T-helper 2 cell treated with Interferon-gamma antibody and Interleukin-4, amounts not matched to agents 100 ng/mL and 5 ng/mL, for 36 hours (primary cell): ENCODE data around the gene CHIA. TPM values are rescaled to one million over a fixed set of nuclear protein-coding genes. Genes with fewer than 3 reads are reported as not detected.
"Not testable (repeated sequence)": the region's sequence is repeated elsewhere in the genome, so short reads cannot be mapped to it uniquely, and the experiment has no call there.

Experiments used
- intact Hi-C: fragments of 100-400 bp; cut with micrococcal nuclease; formaldehyde crosslinking; loops from one replicate; pipeline ENCODE4 v1.15.1; 2023
- total RNA-seq: library from RNA; stranded (reverse); gene quantifications from 2 replicates; pipeline ENCODE4 v1.2.3, GENCODE V29; 2022

The CHIA gene
- total RNA-seq, 1 donor from 2014 or later = not detected

DNA sequence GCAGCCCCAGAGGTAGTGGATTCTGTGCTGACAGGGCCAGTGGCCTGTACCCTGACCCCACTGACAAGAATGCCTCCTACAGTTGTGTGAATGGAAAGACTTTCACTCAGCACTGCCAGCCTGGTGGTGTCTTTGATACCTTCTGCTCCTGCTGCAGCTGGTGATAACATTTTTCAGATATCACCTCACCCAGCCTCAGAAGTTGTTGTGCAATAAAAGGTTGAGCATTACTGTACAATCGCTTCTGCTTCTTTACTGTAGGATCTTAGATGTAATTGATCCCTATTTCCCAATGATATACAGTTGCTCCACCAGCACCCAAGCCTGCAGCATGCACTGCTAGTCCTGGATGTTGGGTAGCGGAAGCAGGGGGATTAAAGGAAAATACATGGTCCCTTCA is 4.8 kb upstream of the CHIA start:
- intact Hi-C loops = no loop called here

DNA sequence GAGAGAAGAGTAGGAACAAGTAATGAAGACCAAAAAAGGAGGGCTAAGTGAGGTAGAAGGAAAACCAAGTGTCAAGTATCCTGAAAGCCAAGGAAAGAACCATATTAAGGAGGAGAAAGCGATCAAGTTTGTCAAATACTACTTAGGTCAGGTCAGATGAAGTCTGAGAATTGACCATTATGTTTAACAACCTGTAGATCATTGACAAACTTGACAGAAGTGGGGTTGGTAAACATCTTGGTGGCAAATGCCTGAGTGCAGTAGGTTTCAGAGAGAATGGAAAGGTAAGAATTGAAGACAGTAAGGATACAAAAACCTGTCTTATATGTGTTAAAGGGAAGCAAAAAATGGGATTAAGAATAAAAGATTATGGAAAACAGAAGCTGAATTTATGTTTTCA is 3.7 kb upstream of the CHIA start:
- intact Hi-C loops = no loop called here

DNA sequence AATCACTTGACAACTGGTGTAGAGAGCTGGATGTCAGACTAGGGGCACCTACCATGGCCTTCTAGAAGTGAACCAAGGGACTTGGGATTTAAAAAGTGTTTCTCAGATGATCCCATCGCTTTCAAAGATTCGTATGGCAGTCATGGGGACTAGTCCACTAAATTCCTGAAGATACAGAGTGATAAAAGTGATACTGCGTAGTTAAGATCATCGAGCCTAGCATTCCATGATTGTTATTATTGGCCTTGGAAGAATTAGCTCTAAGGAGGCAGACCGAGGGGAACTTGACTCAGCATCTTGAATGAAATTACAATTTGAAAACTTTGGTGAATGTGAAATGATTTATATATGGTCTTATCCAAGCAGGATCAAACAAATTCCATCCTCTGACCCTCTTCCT is 1.3 kb upstream of the CHIA start:
- intact Hi-C loops = no loop called here

DNA sequence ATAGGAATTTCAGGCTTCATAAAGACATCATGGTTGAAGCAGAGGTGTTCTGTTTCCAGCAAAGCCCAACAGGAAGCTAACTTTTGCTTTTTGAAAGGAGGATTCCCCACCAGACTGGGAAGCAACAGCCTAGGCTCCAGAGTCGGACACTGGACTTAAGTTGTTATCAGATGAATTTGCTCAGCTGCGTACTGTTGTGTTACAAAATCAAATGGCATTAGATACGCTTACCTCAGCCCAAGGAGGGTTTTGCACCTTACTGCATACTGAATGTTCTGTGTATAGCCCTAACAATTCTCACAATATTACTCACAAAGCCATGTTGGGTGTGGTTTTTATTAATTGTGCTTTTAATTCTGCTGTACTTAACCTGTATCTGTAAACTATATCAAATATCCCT is 547 bp upstream of the CHIA start:
- intact Hi-C loops = no loop called here

DNA sequence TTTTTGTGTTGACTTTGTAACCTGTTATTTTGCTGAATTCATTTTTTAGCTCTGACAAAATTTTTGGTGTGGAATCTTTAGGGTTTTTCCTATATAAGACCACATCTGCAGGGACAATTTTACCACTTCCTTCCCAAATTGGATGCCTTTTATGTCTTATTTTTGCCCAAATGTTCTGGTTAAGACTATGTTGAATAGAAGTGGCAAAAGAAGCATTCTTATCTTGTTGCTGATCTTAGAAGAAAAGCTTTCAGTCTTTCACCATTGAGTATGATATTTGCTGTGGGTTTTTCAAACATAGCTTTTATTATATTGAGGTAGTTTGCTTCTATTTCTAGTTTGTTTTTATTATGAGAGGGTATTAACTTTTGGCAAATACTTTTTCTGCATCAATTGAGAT is 3.7 kb downstream of the CHIA start:
- intact Hi-C loops = no loop called here

DNA sequence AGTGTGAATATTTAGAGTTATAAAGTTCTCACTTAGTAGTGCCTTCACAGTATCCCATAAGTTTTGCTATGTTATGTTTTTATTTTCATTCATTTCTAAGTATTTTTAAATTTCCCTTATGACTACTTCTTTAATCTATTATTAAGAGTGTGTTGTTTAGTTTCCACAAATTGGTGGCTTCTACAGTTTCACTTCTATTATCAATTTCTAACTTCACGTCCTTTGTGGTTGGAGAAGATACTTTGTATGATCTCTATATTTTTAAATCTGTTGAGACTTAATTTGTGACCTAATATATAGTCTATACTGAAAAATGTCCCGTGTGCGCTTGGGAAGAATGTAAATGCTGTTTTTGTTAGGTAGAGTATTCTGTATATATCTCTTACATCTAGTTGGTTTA is 11.7 kb downstream of the CHIA start:
- intact Hi-C loops = no loop called here

DNA sequence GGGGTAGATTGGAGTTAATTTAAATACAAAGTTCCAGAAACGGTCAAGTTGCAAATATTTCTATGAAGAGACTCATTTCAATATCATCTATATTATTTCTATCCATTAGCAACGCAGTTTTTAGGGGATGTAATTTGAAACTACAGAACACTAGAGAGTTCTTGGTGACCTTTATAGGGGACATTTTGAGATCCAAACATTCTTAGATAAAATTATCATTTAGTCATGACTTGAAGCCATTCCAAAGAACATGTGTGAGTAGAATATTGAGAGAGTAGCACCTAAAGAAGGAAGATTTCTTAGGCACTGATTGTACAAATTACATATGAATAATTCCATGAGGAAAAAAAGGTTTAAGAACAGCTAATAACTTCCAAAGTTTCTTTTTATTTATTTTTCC is 19.0 kb downstream of the CHIA start:
- intact Hi-C loops = no loop called here

DNA sequence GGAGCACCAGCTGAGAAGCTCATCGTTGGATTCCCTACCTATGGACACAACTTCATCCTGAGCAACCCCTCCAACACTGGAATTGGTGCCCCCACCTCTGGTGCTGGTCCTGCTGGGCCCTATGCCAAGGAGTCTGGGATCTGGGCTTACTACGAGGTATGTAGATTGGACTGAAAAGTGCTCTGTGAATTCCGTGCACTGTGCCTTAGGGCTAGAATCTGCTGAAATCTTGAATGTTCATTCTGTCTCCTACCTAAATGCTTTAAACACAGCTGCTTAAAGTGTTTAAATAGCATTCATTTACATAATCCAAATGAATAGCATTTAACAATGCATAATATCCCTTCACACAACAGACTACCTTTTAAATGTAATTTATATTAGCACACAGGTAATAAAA is 27.9 kb downstream of the CHIA start:
- intact Hi-C loops = no loop called here

DNA sequence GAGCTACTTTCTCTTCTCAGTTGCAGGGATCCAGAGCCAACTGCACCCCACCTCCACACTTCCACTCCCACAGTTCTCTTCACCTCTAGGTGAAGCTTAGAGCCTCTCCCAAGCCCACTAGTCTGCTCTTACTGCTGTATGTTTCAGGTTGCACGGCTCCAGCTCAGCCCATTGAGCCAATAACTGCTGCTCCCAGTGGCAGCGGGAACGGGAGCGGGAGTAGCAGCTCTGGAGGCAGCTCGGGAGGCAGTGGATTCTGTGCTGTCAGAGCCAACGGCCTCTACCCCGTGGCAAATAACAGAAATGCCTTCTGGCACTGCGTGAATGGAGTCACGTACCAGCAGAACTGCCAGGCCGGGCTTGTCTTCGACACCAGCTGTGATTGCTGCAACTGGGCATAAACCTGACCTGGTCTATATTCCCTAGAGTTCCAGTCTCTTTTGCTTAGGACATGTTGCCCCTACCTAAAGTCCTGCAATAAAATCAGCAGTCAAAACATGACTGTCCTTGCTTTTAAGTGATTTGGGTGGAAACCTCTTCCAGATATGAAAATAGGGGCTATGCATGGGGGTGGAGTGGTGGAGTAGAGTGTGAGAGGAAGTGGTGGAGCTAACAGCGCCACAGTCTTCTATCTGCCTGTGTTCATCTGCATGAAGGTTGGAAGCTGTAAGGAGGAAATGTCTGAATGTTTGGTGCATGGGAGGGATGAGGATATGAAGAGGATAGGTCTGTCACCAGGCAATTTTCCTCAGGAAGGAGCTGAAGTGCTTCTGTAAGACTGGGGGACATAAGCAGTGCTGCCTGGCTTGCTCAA is 29.6 kb downstream of the CHIA start:
- intact Hi-C loops = no loop called here

DNA sequence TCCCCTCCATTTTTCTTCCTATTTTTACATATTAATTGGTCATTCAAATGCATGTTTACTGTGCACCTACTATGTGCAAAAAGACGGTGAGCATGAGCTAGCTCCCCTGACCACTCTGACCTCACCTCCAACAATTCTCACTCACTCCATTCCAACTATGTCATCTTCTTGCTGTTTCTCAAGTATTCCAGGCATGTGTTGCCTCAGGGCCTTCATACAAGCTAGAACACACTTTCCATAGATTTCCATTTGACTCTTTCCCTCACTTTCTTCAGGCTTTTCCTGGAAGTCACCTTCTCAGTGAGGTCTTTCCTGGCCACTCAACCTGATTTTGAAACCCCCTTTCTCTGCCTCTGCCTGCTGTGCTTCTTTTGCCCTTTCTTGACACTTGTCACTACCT is 32.6 kb downstream of the CHIA start:
- intact Hi-C loops = no loop called here

DNA sequence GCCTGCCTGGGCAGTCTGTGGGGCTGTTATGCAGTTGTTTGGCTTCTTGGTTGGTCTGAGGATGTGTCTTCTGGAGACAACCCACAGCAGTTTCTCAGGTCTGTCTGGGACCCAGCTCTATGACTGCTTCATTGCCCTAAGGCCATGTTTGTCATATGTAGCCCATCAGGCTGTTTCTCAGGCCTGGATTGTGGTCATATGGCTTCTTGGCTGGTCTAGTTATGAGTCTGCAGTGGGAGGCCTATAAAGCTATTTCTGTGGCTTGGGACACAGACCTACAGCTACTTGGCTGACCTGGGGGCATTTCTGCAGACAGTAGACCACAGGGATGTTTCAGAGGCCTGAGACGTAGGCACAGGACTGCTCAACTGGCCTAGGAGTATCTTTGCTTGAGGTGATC is 41.5 kb downstream of the CHIA start:
- intact Hi-C loops = no loop called here

DNA sequence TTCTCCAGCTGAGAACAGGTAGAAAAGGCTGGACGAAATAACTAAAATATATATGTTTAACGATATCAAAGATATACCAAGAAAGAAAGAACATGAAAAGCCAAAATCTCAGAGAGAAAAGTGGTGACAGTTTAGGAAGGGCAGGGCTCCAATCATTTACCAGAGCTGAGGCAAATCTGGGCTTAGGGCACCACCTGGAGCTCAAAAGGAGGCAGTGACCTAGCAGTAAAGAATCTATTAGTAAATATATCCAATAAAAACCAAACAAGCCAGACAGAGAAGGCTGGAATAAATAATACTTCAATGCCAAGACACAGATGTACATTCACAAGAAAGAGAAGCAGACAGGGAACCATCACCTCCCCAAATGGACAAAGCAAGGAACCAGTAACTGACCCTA is 43.5 kb downstream of the CHIA start:
- intact Hi-C loops = loop anchor here (1.0 kb wide), 3 partner anchors 111 to 304 kb away; no protein-coding TSS in a partner anchor

DNA sequence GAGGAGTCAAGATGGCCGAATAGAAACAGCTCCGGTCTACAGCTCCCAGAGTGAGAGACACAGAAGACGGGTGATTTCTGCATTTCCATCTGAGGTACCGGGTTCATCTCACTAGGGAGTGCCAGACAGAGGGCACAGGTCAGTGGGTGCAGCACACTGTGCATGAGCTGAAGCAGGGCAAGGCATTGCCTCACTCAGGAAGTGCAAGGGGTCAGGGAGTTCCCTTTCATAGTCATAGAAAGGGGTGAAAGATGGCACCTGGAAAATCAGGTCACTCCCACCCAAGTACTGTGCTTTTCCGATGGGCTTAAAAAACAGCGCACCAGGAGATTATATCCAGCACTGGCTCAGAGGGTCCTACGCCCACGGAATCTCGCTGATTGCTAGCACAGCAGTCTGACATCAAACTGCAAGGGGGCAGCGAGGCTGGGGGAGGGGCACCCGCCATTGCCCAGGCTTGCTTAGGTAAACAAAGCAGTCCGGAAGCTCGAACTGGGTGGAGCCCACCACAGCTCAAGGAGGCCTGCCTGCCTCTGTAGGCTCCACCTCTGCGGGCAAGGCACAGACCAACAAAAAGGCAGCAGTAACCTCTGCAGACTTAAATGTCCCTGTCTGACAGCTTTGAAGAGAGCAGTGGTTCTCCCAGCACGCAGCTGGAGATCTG is 44.7 kb downstream of the CHIA start:
- intact Hi-C loops = not testable (repeated sequence)

DNA sequence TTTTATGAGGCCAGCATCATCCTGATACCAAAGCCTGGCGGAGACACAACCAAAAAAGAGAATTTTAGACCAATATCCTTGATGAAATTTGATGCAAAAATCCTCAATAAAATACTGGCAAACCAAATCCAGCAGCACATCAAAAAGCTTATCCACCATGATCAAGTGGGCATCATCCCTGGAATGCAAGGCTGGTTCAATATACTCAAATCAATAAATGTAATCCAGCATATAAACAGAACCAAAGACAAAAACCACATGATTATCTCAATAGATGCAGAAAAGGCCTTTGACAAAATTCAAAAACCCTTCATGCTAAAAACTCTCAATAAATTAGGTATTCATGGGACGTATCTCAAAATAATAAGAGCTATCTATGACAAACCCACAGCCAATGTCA is 48.2 kb downstream of the CHIA start:
- intact Hi-C loops = not testable (repeated sequence)

DNA sequence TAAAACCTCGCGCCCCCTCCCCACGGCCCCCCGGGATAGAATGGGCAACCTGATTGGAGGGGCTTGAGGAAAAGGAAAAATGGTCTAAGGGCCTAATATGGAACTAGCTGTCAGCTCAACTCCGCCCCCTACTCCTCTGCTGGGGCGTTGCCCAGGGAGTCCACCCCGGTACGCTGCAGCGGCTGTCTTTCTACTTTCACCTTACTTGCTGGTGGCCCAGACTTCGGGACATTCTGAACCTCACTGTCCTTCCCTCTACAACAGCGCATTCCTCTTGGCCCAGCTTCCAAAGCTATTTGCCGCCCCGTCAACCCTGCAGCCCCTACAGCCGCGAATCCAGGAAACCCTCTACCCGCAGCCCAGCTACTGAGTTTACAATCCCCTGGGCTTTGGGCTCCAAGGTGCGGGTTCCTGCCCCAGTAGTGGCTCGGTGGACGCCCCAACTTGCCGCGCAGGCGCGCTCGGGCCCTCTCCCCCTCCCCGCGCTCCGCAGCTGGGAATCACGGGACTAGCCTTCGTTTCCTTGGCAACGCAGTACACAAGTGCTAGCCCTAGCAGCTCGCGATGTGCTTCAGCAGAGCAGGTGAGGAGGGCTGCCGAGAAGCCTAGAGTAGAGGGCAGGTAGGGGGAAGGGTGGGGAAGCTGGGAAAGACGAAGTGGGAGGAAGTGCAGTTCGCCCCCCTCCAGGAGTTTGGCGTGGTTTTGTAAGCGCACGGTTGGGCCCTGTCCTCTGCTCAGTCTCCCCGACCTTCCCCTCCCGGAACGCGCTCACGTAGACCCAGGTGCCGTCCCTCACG is 55.6 kb downstream of the CHIA start:
- intact Hi-C loops = loop anchor here (5.0 kb wide), 2 partner anchors 101 to 129 kb away; partner anchors contain the start of genes ATP5PB and WDR77

DNA sequence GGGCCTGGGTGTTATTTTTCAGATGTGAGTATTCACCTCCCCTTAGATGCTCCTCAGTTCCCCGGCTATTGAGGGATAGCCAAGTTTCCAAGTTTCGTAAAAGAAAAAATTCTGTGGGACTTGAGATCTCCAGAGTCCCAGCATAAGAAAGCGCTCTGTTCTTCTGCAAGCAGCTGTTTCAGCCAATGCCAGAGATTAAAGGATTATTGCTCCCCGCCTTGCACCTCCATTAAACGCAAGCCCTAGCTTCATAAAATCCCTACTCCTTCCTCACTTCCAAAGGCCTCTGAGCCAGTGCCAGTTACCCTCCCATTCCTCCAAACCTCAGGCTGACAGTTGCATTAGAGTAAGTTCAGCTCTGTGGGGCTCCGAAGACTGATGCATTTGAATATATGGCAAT is 56.4 kb downstream of the CHIA start:
- intact Hi-C loops = loop anchor here (5.0 kb wide), 2 partner anchors 100 to 130 kb away; partner anchors contain the start of genes ATP5PB and WDR77

DNA sequence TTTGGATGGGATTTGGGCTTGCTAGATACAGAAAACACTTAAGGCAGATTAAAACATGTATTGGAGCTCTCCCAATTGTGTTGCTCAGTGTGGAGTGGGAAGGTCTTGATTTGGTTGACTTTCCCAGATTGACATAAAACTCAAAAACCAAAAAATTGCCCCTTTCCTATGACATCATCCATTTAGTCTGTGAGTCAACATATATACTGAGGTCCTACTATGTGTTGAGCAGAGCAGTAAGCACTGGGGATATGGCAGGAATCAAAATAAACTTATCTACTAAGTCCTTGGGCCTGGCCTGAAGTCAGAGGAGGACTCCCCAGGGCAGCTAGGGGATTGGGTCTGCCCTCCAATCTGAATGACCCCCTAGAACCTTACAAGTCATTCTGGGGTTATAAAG is 61.0 kb downstream of the CHIA start:
- intact Hi-C loops = no loop called here

DNA sequence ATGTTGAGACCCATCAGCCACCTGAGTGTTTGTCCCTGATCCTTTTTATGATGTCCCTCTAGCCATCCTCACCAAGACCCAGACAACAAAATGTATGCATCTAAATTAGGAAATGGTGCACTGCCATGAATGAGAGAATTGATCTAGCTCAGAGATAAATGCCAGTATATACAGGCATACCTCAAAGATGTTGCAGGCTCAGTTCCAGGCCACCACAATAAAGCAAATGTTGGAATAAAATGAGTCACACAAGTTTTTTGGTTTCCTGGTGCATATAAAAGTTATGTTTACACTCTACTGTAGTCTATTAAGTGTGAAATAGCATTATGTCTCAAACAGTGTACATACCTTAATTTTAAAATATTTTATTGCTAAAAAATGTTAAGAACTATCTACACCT is 63.9 kb downstream of the CHIA start:
- intact Hi-C loops = no loop called here

DNA sequence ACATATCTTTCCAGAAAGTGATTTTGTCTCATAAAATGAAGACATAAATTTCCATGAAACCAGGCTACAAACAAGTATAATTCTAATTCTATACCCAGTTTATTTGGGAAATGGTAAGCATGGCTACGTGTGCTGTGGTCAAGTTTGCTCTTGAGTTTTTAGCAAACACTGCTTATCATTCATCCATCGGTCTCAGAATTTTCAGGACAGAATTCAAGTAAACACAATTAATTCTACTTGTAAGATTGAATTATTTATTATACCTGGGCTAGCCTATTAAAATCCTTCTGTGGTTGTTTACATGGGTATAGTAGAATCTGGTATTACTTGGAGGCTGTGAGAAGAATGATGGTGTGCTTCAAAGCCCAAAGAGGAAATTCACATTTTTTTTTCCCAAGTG is 68.3 kb downstream of the CHIA start:
- intact Hi-C loops = no loop called here

DNA sequence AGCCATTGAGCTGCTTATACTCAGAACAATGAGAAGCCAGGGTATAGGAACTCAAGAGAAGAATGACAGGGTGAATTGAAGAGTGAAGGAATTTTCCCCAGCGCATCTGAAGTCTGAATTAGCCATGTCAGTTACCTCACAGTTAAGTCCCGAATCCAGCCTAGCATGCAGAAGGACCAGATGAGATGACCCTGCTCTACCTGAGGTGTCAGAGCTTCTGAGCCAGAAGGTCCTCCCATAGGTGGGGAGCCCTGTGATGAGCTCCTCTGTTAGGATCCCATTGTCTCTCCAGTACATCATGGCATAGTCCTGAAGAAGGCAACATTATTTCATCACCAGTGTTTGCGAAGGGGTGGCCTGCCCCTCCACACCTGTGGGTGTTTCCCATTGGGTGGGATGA is 68.7 kb downstream of the CHIA start:
- intact Hi-C loops = no loop called here

DNA sequence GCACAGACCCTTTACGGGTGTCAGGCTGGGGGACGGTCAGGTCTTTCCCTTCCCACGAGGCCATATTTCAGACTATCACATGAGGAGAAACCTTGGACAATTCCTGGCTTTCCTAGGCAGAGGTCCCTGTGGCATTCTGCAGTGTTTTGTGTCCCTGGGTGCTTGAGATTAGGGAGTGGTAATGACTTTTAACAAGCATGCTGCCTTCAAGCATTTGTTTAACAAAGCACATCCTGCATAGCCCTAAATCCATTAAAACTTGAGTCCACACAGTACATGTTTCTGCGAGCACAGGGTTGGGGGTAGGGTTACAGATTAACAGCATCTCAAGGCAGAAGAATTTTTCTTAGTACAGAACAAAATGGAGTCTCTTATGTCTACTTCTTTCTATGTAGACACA is 69.6 kb downstream of the CHIA start:
- intact Hi-C loops = not testable (repeated sequence)

DNA sequence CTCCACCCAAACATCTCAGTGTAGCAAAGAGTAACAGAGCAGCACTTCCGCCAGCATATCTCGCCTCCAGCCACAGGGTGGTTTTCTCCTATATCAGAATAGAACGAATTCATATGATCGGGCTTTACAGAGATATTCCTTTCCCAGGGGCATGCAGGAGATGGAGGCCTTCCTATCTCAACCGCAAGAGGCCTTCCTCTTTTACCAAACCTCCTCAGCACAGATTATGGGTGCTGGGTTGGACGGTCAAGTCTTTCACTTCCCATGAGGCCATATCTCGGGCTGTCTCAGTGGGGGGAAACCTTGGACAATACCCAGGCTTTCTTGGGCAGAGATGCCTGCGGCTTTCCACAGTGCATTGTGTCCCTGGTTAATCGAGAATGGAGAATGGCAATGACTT is 71.1 kb downstream of the CHIA start:
- intact Hi-C loops = no loop called here
